Stimulated activated CD8-positive, alpha-beta memory T cell treated with anti-CD3 and anti-CD28 coated beads, Interleukin-2, amount 100 ng/mL, for 1 hour (primary cell): Measurements from ENCODE around the gene DNAH6.

Source experiments
- DNase-seq, 2 donors: peaks; one replicate each; pipeline ENCODE4 v3.0.0-alpha.2; 2020; ENCODE audit warnings: low read depth in 2 of 2

The DNAH6 gene

GRCh38 chr2:84833481-84834150, 317.3 kb downstream of the DNAH6 start:
- no peak for DNase-seq

GRCh38 chr2:84836215-84836614, 319.9 kb downstream of the DNAH6 start:
- DNase-seq, result no peak

DNA sequence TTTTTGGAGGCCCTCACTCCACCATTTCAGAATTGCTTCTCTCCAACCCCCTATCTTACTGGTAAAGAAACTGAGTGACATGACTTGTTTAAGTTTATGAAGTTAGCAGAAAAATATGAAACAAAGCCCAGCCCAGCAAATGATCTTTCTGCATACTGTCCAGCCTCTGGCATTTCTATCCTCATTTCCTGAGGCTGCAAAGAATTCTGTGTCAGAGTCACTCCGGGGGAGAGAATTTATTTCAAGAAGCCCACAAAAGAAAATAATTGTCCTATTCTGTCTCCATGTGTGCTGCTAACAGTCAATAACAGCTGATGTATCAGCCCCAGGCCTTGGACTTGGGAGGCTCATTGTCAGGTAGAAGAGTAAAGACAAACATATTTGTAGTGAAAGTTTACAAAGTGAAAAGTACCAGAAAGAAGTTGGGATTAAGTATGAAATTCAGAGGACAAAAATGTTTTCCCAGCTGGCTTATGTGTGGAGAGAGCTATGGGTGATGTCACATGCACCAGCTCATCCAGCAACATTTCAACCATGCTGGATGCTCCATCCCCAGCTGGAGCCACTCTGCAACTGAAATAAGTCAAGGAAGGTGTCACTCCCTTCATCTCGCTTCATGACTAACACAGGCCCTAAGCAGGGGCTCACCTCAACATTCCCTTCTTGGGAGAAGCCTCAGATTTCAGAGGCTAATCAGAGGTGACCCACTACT, 322.3 kb downstream of the DNAH6 start:
- DNase-seq, result no peak

DNA sequence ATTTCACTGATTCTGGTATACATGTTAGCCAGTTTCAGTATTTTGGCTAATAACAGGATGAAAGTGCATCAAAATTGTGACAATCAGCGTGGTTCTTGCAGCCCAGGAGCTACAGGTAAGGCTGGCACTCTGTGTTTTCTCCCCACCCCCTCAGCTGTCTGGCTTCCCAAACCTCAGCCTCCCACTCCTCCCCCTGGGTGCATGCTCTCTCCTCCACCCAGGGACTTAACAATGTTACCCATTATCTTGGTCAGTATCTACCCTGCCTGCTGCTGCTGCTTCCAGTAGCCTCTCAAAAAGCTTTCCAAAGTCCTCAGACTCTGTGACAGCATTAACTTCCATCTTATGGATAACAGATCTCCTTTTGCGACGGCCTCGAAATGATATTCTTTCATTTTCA, 323.6 kb downstream of the DNAH6 start:
- no peak for DNase-seq

- DNase-seq, result no peak
Measured at GRCh38 chr2:84840306-84840705, 324.0 kb downstream of the DNAH6 start.

DNA sequence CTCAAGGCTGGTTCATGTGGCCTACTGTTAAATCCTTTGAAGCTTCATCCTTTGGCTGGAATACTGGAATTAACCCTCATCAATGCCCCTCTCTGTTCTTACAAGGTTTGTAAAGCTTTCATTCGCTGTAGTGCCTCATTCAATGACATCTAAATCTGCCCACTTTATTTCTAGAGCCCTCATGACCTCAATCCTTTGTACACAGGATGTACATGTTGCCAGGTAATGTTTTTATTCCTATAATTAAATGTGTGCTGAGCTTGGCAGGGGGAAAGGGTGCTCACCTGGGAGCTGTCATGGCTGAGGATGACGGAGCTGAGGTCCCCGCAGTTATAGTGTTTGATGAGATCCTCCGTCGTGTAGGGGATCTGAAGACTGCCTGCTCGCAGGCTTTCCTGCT, 325.3 kb downstream of the DNAH6 start:
- DNase-seq, result no peak

- no peak for DNase-seq
Measured at GRCh38 chr2:84844141-84844540, 327.8 kb downstream of the DNAH6 start.

DNA sequence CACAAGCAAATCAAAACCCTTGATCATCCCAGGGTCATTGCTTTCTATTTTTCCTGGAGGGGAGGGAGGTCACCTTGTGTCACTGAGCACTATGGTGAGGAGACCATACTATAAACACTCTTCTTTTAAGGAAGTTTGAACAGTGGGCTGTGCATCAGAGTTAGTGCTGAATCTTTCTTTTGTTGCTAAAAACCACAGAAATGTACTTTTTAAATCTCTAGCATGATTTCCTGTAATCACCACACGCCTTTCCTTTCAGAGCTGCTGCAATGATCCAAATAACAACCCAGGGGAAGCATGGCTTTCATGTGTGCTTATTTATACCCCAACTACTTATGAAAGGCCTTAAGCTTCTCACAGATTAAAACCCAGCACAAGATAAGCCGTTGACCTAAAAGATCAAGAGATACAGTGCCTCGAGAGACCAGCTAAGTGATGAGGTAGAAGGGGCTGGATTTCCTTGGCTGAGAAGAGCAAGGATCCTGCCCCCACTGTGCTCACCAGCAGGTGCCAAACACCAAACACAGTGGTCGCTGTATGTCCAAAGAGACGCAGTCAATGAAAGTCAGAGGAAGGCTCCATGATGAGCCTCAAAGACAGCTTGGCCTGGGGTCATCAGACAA, 329.9 kb downstream of the DNAH6 start:
- no peak for DNase-seq

DNA sequence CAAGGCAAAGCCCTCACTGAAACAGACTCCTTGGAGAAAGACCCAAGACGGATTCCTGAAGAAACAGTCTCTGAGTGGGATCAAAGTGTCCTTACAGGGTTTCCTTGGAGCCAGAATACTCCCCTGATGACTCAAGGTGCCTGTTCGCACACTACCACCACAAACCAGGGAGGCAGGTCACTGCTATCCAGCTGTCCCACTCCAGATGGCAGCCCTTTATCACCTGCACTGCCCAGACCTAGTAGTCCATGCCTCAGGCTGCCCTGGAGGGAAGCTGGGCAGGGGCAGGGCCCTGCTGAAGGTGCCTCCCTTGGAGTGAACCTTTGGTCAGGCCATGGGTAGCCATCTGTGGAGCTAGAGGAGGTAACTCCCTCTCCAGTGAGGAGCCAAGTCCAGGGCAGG, 330.4 kb downstream of the DNAH6 start:
- no peak for DNase-seq

- no peak for DNase-seq
Measured at GRCh38 chr2:84847326-84848050, 331.2 kb downstream of the DNAH6 start.

DNA sequence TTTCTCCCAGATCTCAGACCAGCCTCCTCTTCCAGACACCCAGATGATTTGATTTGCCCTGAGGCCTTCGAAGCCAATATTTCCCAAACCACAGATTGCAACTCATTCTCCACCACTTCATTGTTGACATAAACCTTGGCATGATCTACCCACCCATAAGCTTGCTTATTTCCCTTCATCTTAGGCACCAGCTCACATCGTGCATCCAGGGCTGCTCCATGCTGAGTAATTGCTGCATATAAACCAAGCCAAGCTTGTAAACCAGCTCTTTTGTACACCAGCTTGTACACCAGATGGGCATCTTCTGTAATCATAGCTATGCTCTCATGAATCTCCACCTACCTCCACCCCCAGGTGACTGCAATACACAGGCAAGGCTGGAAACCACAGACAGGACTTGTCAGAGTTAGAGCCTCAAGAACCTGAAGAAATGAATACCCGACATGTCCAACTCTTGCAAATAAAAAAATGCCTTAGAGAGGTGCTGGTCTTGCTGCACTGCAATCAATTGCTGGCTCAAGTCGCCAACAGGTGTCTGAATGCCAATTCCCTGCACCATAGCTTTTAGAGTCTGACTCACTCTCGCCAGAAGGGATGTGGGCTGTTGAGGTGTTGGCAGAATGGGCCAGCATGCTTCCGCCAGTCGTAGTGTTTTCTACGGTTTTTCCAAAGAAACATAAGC, 333.1 kb downstream of the DNAH6 start:
- DNase-seq, result no peak

- DNase-seq, result no peak
Measured at GRCh38 chr2:84850471-84850870, 334.2 kb downstream of the DNAH6 start.

GRCh38 chr2:84851876-84852275, 335.6 kb downstream of the DNAH6 start:
- DNase-seq, result no peak

GRCh38 chr2:84854850-84855249, 338.6 kb downstream of the DNAH6 start:
- no peak for DNase-seq

- DNase-seq, result no peak
Measured at GRCh38 chr2:84855731-84856130, 339.4 kb downstream of the DNAH6 start.

- DNase-seq, result no peak
Measured at GRCh38 chr2:84856787-84857186, 340.5 kb downstream of the DNAH6 start.

GRCh38 chr2:84857566-84857965, 341.3 kb downstream of the DNAH6 start:
- DNase-seq, result no peak

GRCh38 chr2:84858123-84858522, 341.8 kb downstream of the DNAH6 start:
- no peak for DNase-seq

- DNase-seq, result no peak
Measured at GRCh38 chr2:84858937-84859336, 342.6 kb downstream of the DNAH6 start.

- no peak for DNase-seq
Measured at GRCh38 chr2:84861539-84861938, 345.2 kb downstream of the DNAH6 start.

- DNase-seq, result no peak
Measured at GRCh38 chr2:84862006-84862405, 345.7 kb downstream of the DNAH6 start.
